Colonic mucosa (tissue), 4 donors: ENCODE measurements around the gene PMP22. TPM values are rescaled to one million over a fixed set of nuclear protein-coding genes. Genes with fewer than 3 reads are reported as not detected.

Experiments
- DNase-seq: peaks from one replicate; pipeline ENCODE4 v3.0.0-alpha.2; 2020
- H3K27ac ChIP-seq: fragments of 200-600 bp; one replicate; pipeline ENCODE4 v1.8.0; 2021
- H3K27me3 ChIP-seq: fragments of 200-600 bp; one replicate; pipeline ENCODE4 v1.8.0; 2021
- H3K36me3 ChIP-seq: fragments of 200-600 bp; one replicate; pipeline ENCODE4 v1.8.0; 2021
- H3K4me1 ChIP-seq: fragments of 200-600 bp; one replicate; pipeline ENCODE4 v1.8.0; 2021; ENCODE audit warnings: mild to moderate bottlenecking
- H3K4me3 ChIP-seq: fragments of 200-600 bp; one replicate; pipeline ENCODE4 v1.8.0; 2021
- H3K9ac ChIP-seq, 2 donors: one replicate each; pipeline ENCODE4 v1.7.0; 2013; ENCODE audit warnings: control low read depth in 2 of 2, low read depth in 2 of 2, low read length in 2 of 2
- H3K9me3 ChIP-seq: fragments of 200-600 bp; one replicate; pipeline ENCODE4 v1.8.0; 2021
- CTCF ChIP-seq: fragments of 200-600 bp; IDR thresholded peaks from one replicate; pipeline ENCODE4 v1.8.0; 2022; ENCODE audit warnings: antibody characterized with exemption, mild to moderate bottlenecking
- intact Hi-C: fragments of 100-400 bp; cut with DNase I; formaldehyde crosslinking; loops from one replicate; pipeline ENCODE4 v1.14.1; 2022
- total RNA-seq, 2 donors: library from RNA; stranded (reverse); fragmentation: NEBNext Ultra II Directional in 1 of 2; extraction: Animal tissue kit (Norgen Biotek cat#: 25700) in 1 of 2; gene quantifications; one replicate each; pipeline ENCODE4 v1.2.1, GENCODE V29; 2021
- donor health status: healthy.
- donor health status: DM: no; HTN: no; CAD: no.
- donor health status: DM: no; HTN: no; CAD: no.

PMP22 gene
- total RNA-seq, 2 donors from 2014 or later, result 12.5 to 40.4 TPM

- no peaks in the 10 kb centered on the region for H3K9me3 ChIP-seq
- H3K4me3 ChIP-seq, result no peak overlapping the region
- H3K27me3 ChIP-seq, result no peaks in the 10 kb centered on the region
- no peak for DNase-seq
- intact Hi-C loops, result no loop called here
- no peak overlapping the region for H3K9ac ChIP-seq
- no peaks in the 10 kb centered on the region for H3K36me3 ChIP-seq
- no peak for TF ChIP-seq CTCF
- H3K27ac ChIP-seq, result no peak overlapping the region
- no peaks in the 10 kb centered on the region for H3K4me1 ChIP-seq
These were observed 24.5 kb downstream of the PMP22 start for GRCh38 chr17:15240644-15241043.

- H3K4me1 ChIP-seq, result no peaks in the 10 kb centered on the region
These were observed 25.6 kb downstream of the PMP22 start for GRCh38 chr17:15239491-15239890.

GRCh38 chr17:15238676-15239422, 26.3 kb downstream of the PMP22 start:
- Histone ChIP-seq H3K9ac (no peak overlapping the region), H3K27me3 (no peaks in the 10 kb centered on the region), H3K9me3 (no peaks in the 10 kb centered on the region), H3K27ac (no peak overlapping the region), H3K4me1 (no peaks in the 10 kb centered on the region), H3K4me3 (no peak overlapping the region), H3K36me3 (no peaks in the 10 kb centered on the region)
- TF ChIP-seq CTCF, result no peak
- no peak for DNase-seq
- intact Hi-C loops, result no loop called here

More at GRCh38 chr17:15239491-15239890, 25.6 kb downstream of the PMP22 start:
- intact Hi-C loops, result no loop called here
- H3K27ac ChIP-seq, result no peak overlapping the region
- no peak overlapping the region for H3K4me3 ChIP-seq
- no peak for TF ChIP-seq CTCF
- no peaks in the 10 kb centered on the region for H3K27me3 ChIP-seq
- H3K9me3 ChIP-seq, result no peaks in the 10 kb centered on the region
- H3K36me3 ChIP-seq, result no peaks in the 10 kb centered on the region
- no peak for DNase-seq
- no peak overlapping the region for H3K9ac ChIP-seq

- Histone ChIP-seq H3K9me3 (no peaks in the 10 kb centered on the region), H3K4me3 (no peak overlapping the region), H3K4me1 (no peaks in the 10 kb centered on the region), H3K36me3 (no peaks in the 10 kb centered on the region), H3K27ac (no peak overlapping the region), H3K27me3 (no peaks in the 10 kb centered on the region), H3K9ac (no peak overlapping the region)
- no peak for DNase-seq
- TF ChIP-seq CTCF, result no peak
- intact Hi-C loops, result no loop called here
These were observed 27.1 kb downstream of the PMP22 start for GRCh38 chr17:15238057-15238456.

- no peaks in the 10 kb centered on the region for H3K27me3 ChIP-seq
- no peak overlapping the region for H3K27ac ChIP-seq
- no peaks in the 10 kb centered on the region for H3K4me1 ChIP-seq
- H3K9me3 ChIP-seq, result no peaks in the 10 kb centered on the region
- H3K9ac ChIP-seq, result no peak overlapping the region
- no peak for TF ChIP-seq CTCF
- no peak overlapping the region for H3K4me3 ChIP-seq
- DNase-seq, result no peak
- intact Hi-C loops, result no loop called here
- no peaks in the 10 kb centered on the region for H3K36me3 ChIP-seq
These were observed 28.1 kb downstream of the PMP22 start for GRCh38 chr17:15237106-15237425.
